Dendritic cell treated with granulocyte-macrophage colony-stimulating factor and Interleukin-4, amounts not matched to agents 40 ng/mL and 50 ng/mL, for 4 days (primary cell): ENCODE data around the gene MEFV.
A peak's percentile ranks its signal among the peaks of the same experiment; 100 is the strongest.

Source experiments
- H3K27ac Mint-ChIP-seq: one replicate; pipeline ENCODE4 v1.8.0; 2022; ENCODE audit warnings: mild to moderate bottlenecking, mixed read lengths
- H3K27me3 Mint-ChIP-seq: one replicate; pipeline ENCODE4 v1.8.0; 2022; ENCODE audit warnings: mild to moderate bottlenecking, mixed read lengths
- H3K36me3 Mint-ChIP-seq: one replicate; pipeline ENCODE4 v1.8.0; 2022; ENCODE audit warnings: low read depth, mixed read lengths
- H3K4me1 Mint-ChIP-seq: one replicate; pipeline ENCODE4 v1.8.0; 2022; ENCODE audit warnings: low read depth, mixed read lengths
- H3K4me3 Mint-ChIP-seq: one replicate; pipeline ENCODE4 v1.8.0; 2022; ENCODE audit warnings: mild to moderate bottlenecking, moderate library complexity, mixed read lengths
- H3K9me3 Mint-ChIP-seq: one replicate; pipeline ENCODE4 v1.8.0; 2022; ENCODE audit warnings: mixed read lengths
- intact Hi-C: fragments of 100-400 bp; cut with micrococcal nuclease; formaldehyde crosslinking; loops from one replicate; pipeline ENCODE4 v1.15.0; 2022

Gene MEFV

DNA sequence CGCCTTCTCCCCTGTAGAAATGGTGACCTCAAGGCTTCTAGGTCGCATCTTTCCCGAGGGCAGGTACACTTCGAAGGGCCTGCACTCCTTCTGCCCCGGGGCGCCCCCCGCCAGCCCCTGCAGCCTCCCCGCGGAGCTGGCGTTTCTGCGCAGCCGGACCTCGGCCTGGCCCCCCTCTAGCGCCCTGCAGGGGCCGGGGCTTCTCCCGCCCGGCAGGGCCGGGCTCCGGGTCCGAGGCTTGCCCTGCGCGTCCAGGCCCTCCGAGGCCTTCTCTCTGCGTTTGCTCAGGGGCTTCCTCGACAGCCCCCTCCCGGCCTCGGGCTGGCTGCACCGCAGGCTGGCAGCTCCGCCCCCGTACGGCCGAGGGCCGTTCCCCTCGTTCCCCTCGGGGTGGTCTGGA lies 2.1 kb downstream of the MEFV start:
- Mint-ChIP-seq H3K27me3 (no peaks in the 10 kb centered on the region), H3K36me3 (peaks cover 3% of the 10 kb centered on the region)

DNA sequence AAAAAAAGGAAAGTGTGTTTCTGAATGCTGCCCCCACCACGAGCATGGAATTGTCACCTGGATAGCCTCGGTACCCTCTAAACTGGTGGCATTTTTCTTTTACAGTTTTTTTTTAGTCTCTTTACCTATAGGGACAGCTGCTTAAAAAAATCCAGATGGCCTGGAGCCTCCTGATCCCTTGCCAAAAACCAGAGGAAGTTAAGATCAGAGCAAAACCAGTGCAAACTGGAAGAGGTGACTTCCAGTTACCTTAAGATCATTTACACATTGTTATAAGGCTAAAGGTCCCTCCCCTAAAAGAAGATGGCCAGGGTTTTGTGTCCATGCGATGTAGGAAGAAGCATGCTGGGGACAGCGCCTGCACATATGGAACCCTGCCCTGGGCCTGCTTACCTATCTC lies 3.5 kb downstream of the MEFV start:
- Mint-ChIP-seq H3K36me3 (peaks cover 16% of the 10 kb centered on the region), H3K4me3 (no peak overlapping the region), H3K9me3 (no peaks in the 10 kb centered on the region), H3K27ac (peak overlapping the region; percentile 37), H3K4me1 (peaks cover 61% of the 10 kb centered on the region), H3K27me3 (no peaks in the 10 kb centered on the region)
- intact Hi-C loops, result no loop called here

More for the DNA sequence above, 2.1 kb downstream of the MEFV start:
- Mint-ChIP-seq H3K4me1 (peaks cover 69% of the 10 kb centered on the region), H3K27ac (peak overlapping the region; percentile 50), H3K4me3 (no peak overlapping the region), H3K9me3 (no peaks in the 10 kb centered on the region)
- intact Hi-C loops, result no loop called here

- Mint-ChIP-seq H3K4me1 (peaks cover 32% of the 10 kb centered on the region), H3K27ac (no peak overlapping the region), H3K4me3 (no peak overlapping the region), H3K9me3 (no peaks in the 10 kb centered on the region), H3K36me3 (peaks cover 37% of the 10 kb centered on the region), H3K27me3 (no peaks in the 10 kb centered on the region)
- intact Hi-C loops, result no loop called here
Observed at GRCh38 chr16:3249451-3249850, 7.0 kb downstream of the MEFV start.

DNA sequence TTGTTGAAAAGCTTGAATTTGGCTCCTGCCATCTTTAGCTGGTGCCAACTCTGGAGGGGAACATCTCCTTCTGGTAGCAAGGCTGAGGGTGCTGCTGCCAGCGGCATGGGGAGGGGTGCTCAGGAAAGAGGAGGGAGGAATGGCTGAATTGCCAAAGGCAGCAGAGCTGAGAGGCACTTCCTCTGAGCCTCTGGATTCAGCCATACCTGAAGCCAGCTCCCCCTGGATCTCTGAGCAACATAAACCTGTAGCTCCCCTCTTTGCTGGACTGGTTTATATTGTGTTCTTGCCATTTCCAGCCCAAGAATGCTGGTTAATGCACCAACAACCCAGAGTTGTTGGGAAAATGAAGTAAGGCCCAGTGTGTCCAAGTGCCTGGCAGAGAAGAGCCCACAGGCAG lies 7.4 kb downstream of the MEFV start:
- H3K27ac Mint-ChIP-seq, result no peak overlapping the region
- H3K4me3 Mint-ChIP-seq, result no peak overlapping the region
- intact Hi-C loops, result no loop called here
- peaks cover 40% of the 10 kb centered on the region for H3K36me3 Mint-ChIP-seq
- peaks cover 35% of the 10 kb centered on the region for H3K4me1 Mint-ChIP-seq
- no peaks in the 10 kb centered on the region for H3K9me3 Mint-ChIP-seq
- H3K27me3 Mint-ChIP-seq, result no peaks in the 10 kb centered on the region

DNA sequence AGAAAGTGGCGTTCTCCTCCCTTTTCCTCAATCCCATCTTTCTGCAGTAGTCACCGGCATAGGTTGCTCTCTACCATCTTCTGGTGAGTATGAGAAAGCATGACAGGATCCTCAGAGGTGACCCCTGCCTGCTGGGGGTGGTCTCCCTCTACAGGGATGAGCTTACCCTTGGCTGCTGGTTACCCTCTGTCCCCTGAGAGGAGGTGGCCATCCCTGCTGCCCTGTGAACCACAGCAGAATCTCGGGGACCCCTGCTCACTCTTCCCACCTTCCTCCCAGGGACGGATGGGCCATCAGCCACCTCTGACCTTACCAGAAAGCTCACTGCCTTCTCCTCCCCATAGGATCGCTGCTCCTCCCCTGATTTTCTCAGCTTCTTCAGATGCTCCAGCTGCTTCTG lies 7.8 kb downstream of the MEFV start:
- Mint-ChIP-seq H3K36me3 (peaks cover 45% of the 10 kb centered on the region), H3K4me3 (no peak overlapping the region), H3K4me1 (peaks cover 37% of the 10 kb centered on the region), H3K27me3 (no peaks in the 10 kb centered on the region), H3K27ac (no peak overlapping the region), H3K9me3 (no peaks in the 10 kb centered on the region)
- intact Hi-C loops, result no loop called here

- H3K4me3 Mint-ChIP-seq, result no peak overlapping the region
- no peak overlapping the region for H3K27ac Mint-ChIP-seq
- no peaks in the 10 kb centered on the region for H3K27me3 Mint-ChIP-seq
- peaks cover 51% of the 10 kb centered on the region for H3K36me3 Mint-ChIP-seq
- H3K4me1 Mint-ChIP-seq, result peaks cover 41% of the 10 kb centered on the region
- no peaks in the 10 kb centered on the region for H3K9me3 Mint-ChIP-seq
- intact Hi-C loops, result no loop called here
Observed at GRCh38 chr16:3246876-3247275, 9.6 kb downstream of the MEFV start.

- H3K9me3 Mint-ChIP-seq, result no peaks in the 10 kb centered on the region
- H3K27ac Mint-ChIP-seq, result no peak overlapping the region
- H3K4me1 Mint-ChIP-seq, result peaks cover 32% of the 10 kb centered on the region
- peaks cover 51% of the 10 kb centered on the region for H3K36me3 Mint-ChIP-seq
- intact Hi-C loops, result no loop called here
- H3K4me3 Mint-ChIP-seq, result no peak overlapping the region
- no peaks in the 10 kb centered on the region for H3K27me3 Mint-ChIP-seq
Observed at GRCh38 chr16:3246002-3246401, 10.4 kb downstream of the MEFV start.

- Mint-ChIP-seq H3K9me3 (no peaks in the 10 kb centered on the region), H3K27me3 (no peaks in the 10 kb centered on the region), H3K36me3 (peaks cover 44% of the 10 kb centered on the region), H3K27ac (peak overlapping the region; percentile 1), H3K4me3 (no peak overlapping the region), H3K4me1 (peaks cover 29% of the 10 kb centered on the region)
- intact Hi-C loops, result no loop called here
Observed at GRCh38 chr16:3243882-3244281, 12.6 kb downstream of the MEFV start.

DNA sequence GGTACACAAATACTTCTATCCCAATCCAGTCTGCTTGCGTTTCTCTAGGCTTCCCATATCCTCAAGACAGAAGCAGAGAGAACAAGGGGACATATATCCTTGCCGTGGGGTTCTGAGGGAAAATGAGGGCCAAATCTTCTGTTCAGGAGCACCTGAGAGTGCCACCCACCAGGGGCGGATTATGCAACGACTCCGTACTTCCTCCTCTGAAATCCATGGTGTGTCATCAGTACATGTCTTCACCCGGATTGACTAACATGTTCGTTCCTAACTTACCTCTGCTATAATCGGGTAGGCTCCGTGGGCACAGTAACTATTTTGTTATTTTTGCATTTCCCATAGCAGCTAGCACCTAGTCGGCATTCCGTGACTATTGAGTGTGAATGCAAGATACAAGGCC lies 13.7 kb downstream of the MEFV start:
- intact Hi-C loops, result no loop called here
- Mint-ChIP-seq H3K36me3 (peaks cover 32% of the 10 kb centered on the region), H3K27ac (no peak overlapping the region), H3K4me3 (no peak overlapping the region), H3K4me1 (peaks cover 25% of the 10 kb centered on the region), H3K27me3 (no peaks in the 10 kb centered on the region), H3K9me3 (no peaks in the 10 kb centered on the region)

GRCh38 chr16:3241761-3242160 lies 14.7 kb downstream of the MEFV start:
- no peaks in the 10 kb centered on the region for H3K27me3 Mint-ChIP-seq
- H3K27ac Mint-ChIP-seq, result no peak overlapping the region
- H3K9me3 Mint-ChIP-seq, result no peaks in the 10 kb centered on the region
- H3K36me3 Mint-ChIP-seq, result peaks cover 26% of the 10 kb centered on the region
- H3K4me1 Mint-ChIP-seq, result peaks cover 19% of the 10 kb centered on the region
- intact Hi-C loops, result no loop called here
- H3K4me3 Mint-ChIP-seq, result no peak overlapping the region

GRCh38 chr16:3235856-3236669 lies 20.4 kb downstream of the MEFV start:
- peaks cover 2% of the 10 kb centered on the region for H3K9me3 Mint-ChIP-seq
- H3K27ac Mint-ChIP-seq, result peak overlapping the region; percentile 77
- intact Hi-C loops, result loop anchor here (1.0 kb wide), 1 partner anchor 27 kb away; no protein-coding TSS in a partner anchor
- H3K4me1 Mint-ChIP-seq, result peaks cover 29% of the 10 kb centered on the region
- peaks cover 42% of the 10 kb centered on the region for H3K36me3 Mint-ChIP-seq
- H3K4me3 Mint-ChIP-seq, result peak overlapping the region; percentile 69
- H3K27me3 Mint-ChIP-seq, result no peaks in the 10 kb centered on the region

DNA sequence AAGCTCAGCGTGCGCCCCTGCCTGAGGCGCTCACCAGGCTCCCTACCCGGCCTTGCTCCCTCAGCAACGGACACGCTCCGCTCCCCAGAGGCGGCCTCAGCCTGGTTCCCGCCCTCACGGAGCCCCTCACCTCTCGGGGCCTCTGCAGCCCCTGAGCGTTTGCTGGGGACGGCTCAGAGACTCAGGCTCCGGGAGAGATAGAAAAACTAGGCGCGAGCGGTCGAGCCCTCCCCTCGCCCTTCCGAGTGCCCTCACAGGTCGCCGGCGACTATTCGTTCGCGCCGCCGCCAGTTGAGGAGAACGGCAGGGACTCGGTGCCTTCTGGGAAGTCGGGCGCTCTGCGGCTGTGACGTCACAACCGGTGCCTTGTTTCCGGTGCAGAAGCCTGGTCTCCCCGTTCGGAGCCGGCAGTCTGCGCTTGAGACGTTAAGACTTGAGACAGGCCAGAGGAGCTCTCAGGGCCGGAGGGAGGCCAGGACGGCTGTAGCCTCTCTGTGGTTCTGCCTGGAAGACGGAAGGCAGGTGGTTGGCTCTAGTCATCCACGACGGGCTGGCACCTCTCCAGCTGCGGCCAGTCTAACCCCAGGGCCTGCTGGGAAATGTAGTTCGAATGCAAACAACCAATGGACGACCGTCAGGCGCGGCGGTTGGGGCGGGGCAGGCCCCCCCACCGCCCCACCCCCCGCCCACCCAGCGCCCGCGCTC lies 21.4 kb downstream of the MEFV start, which contains the start of gene ZNF200:
Gene ZNF200 (minus strand): TSS at position 302 of the 705 bp plus-strand sequence. CDS start 1,403 bp downstream, outside the sequence.
- peak within 1 kb of the TSS; percentile 99 for H3K27ac Mint-ChIP-seq
- intact Hi-C loops, result loop anchor here (1.0 kb wide), 1 partner anchor 28 kb away; no protein-coding TSS in a partner anchor
- H3K9me3 Mint-ChIP-seq, result peaks cover 13% of the 10 kb centered on the region
- H3K36me3 Mint-ChIP-seq, result peaks cover 52% of the 10 kb centered on the region
- H3K4me1 Mint-ChIP-seq, result peaks cover 29% of the 10 kb centered on the region
- no peaks in the 10 kb centered on the region for H3K27me3 Mint-ChIP-seq
- peak within 1 kb of the TSS; percentile 96 for H3K4me3 Mint-ChIP-seq

- Mint-ChIP-seq H3K27me3 (no peaks in the 10 kb centered on the region), H3K36me3 (peaks cover 58% of the 10 kb centered on the region), H3K4me1 (peaks cover 29% of the 10 kb centered on the region), H3K27ac (peak overlapping the region; percentile 99), H3K4me3 (peak overlapping the region; percentile 96), H3K9me3 (peaks cover 17% of the 10 kb centered on the region)
- intact Hi-C loops, result no loop called here
Observed at GRCh38 chr16:3234543-3234856, 21.9 kb downstream of the MEFV start.

DNA sequence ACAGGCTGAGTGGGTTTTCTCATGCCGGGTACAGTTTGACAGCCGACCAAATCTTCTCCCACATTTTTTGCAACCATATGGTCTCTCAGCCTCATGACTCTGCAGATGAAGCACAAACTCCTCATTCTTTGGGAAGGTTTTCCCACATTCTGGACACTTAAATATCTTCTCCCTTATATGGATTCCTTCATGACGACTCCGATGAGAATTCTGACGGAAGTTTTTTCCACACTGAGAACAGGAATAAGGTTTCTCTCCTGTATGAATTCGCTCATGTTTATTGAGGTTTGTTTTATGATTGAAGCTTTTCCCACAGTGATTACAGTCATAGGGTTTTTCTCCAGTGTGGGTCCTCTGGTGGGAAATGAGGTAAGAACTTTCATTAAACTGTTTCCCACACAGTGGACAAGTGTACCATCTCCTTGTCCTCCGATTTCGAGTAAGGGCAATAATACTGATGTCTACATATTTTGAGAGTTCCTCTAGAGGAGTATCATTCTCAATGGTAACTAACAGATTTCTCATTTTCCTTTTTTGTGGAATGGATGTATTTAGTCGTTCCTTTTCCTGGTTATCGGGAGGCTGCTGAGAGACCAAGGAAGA lies 32.4 kb downstream of the MEFV start:
- Mint-ChIP-seq H3K9me3 (peaks cover 74% of the 10 kb centered on the region), H3K4me1 (no peaks in the 10 kb centered on the region), H3K27me3 (no peaks in the 10 kb centered on the region), H3K4me3 (no peak overlapping the region), H3K36me3 (peaks cover 72% of the 10 kb centered on the region), H3K27ac (no peak overlapping the region)
- intact Hi-C loops, result no loop called here
